ENCODE measurements around the gene NELFB.

Gene NELFB

DNA sequence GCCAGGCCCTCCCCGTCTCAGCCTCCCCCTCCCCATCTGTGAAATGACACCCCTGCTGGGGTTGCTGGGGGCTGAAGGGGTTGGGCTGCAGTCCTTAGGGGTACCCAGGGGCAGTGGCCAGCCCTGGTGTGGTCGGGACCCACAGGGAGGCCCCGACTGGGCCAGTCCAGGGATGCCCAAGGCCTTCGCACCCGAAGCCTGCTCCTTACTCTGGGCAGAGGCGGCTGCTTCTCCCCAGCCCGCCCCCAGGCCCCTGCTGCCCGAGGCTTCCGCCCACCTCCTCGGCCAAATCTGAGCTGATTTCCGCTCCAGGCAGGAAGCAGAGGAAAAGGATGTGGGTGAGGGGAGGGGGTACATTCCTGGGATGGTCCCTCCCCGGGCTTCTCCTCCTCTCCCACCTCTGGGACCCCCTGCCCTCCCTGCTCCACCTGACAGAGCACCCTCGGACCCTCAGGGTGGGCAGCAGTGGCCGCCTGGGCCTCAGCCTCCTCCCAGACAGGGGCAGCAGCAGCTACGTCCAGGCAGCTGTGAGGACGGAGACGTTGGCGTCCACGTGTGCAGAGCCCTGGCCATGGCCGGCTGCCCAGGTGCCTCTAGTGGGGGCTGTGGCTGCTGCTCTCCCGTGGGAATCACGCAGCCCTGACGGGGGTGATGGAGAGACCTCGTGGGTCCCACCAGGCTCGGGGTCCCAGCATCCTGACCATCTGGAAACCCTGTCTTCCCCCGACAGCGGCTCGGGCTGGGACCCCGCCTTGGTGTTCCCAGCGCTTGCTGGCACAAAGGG lies 51.1 kb downstream of the NELFB start:
- no peak for DNase-seq (ENCODE audit: low read depth)
- TF ChIP-seq, protein P1, sequence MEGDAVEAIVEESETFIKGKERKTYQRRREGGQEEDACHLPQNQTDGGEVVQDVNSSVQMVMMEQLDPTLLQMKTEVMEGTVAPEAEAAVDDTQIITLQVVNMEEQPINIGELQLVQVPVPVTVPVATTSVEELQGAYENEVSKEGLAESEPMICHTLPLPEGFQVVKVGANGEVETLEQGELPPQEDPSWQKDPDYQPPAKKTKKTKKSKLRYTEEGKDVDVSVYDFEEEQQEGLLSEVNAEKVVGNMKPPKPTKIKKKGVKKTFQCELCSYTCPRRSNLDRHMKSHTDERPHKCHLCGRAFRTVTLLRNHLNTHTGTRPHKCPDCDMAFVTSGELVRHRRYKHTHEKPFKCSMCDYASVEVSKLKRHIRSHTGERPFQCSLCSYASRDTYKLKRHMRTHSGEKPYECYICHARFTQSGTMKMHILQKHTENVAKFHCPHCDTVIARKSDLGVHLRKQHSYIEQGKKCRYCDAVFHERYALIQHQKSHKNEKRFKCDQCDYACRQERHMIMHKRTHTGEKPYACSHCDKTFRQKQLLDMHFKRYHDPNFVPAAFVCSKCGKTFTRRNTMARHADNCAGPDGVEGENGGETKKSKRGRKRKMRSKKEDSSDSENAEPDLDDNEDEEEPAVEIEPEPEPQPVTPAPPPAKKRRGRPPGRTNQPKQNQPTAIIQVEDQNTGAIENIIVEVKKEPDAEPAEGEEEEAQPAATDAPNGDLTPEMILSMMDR (conservative IDR thresholded peaks at IDR 0.05; ENCODE audit: control insufficient read depth, insufficient read depth, low read depth, low read length), result no peak
- H3K4me3 ChIP-seq (ENCODE audit: control insufficient read depth, low read depth, low read length), result no peak overlapping the region

DNA sequence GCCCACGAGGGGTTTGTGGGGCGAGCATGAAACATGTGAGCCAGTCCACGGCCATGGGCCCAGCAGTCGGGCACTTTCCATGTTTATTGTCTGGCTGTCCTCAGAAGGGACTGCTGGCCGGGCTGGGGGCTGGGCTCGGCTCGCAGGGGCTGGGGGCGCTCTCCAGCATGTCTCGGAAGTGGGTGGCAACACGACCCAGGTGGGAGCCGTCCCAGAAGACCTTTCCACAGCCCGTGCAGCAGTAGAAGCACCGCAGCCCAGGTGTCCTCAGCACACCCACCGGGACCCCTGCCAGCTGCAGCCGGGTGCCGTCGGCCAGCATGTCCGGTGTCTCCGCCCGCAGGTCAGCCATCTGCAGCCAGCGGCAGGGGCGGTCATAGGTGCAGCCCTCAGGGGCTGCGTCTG lies 51.7 kb downstream of the NELFB start:
- TF ChIP-seq, protein P1 (conservative IDR thresholded peaks at IDR 0.05; ENCODE audit: control insufficient read depth, insufficient read depth, low read depth, low read length), result no peak
- no peak overlapping the region for H3K4me3 ChIP-seq (ENCODE audit: control insufficient read depth, low read depth, low read length)
- no peak for DNase-seq (ENCODE audit: low read depth)

DNA sequence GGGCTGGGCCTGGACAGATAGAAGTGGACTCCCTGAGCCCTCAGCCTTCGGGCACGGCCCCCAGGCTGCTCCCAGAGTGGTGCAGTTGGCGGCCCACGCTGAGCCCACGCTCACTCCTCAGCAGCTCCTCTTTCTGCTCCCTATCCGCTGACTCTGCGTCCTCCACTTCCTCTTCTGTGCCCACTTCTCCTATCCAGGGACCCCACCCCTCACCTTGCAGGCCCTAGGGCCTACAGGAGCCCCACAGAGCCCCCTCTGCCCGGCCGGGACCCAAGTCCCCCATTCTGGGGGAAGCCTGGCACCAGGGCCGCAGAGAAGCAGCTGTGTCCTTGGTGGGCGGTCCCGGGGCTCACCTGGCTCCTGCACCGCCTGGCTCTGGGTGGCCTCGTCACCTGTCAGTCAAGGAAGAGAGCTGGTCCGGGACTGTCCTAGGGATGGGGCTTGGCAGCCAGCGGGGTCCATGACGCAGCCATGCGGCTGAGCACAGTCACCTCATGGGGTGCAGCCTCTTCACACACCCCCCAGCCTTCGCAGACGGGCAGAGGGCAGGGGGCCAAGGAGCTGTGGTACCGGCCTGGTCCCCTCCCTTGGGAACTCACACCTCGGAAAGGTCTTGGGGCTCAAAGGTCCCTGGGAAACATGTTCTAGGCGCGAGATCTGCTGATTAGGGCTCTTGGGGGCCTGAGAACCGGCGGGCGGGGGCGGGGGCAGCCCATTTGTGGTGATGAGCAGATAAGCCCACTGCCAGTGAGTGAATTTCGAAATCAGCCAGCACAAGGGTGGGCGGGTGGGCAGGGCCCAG lies 52.3 kb downstream of the NELFB start:
- DNase-seq (ENCODE audit: low read depth), result no peak

DNA sequence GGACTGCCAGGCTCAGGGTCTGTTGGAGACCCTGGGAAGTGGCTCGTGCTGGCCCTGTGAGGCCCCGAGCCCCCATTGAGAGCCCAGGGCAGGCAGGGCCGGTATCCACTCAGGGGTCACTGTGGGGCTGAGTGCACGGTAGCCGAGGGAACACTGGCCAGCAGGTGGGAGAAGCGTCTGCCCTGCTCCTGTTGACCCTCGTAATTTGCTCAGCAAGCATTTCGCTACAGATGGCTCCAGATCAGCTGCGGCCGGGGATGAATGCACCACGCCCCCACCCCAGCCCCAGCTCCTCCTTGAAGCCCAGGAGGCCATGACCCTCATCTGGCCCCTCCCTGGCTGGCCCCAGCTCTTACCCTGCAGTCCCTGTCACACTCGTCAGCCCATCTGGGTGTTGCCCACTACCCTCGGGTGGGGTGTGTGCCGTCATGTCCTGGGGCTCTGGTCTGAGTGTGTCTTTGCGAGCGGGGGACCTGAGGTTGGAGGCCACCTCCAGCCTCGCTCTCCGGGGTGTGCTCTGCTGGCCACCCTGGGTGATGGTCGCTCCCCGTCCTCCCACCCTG lies 53.0 kb downstream of the NELFB start:
- TF ChIP-seq, protein P1 (conservative IDR thresholded peaks at IDR 0.05; ENCODE audit: control insufficient read depth, insufficient read depth, low read depth, low read length), result no peak
- no peak for DNase-seq (ENCODE audit: low read depth)
- no peak overlapping the region for H3K4me3 ChIP-seq (ENCODE audit: control insufficient read depth, low read depth, low read length)

More for the DNA sequence above, 52.3 kb downstream of the NELFB start:
- H3K4me3 ChIP-seq (ENCODE audit: control insufficient read depth, low read depth, low read length), result no peak overlapping the region
- TF ChIP-seq, protein P1 (conservative IDR thresholded peaks at IDR 0.05; ENCODE audit: control insufficient read depth, insufficient read depth, low read depth, low read length), result no peak

DNA sequence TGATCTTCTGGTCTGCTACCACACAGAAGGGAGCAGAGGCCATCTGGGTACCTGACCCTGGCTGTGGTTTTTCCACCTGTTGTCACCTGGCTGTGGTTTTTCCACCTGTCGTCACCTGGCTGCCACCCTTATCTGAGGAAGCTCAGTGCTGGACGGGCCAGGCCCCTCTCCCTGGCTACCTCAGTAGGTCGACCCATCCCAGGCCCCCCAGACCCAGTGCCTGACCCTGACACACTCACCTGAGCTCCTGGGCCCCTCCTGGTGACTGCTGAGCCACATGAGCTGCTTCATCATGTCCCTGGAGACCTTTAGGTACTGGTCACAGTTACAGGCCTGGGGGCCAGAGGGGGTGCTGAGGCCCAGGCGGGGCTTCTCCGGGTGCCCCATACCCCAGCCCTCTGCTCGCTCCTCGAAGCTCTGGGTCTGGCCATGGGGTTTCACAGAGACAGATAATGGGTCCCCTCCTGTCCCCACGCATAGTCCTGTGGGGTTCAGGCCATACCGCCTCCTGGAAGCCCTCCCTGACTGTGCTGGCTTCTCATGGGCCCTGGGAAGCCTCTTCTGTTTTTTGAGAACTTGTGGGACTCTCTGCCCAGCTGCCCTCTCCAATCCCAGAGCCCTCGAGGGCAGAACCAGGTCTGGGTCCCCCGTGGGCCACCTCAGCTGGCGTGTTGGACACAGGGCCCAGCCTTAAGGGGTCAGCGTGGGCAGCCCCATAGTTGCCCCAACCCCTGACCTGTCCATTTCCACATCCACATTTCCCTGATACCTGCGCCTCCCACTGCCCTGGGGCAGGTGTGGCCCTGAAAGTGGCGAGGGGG lies 54.5 kb downstream of the NELFB start:
- TF ChIP-seq, protein P1 (conservative IDR thresholded peaks at IDR 0.05; ENCODE audit: control insufficient read depth, insufficient read depth, low read depth, low read length), result no peak
- H3K4me3 ChIP-seq (ENCODE audit: control insufficient read depth, low read depth, low read length), result no peak overlapping the region
- DNase-seq (ENCODE audit: low read depth), result no peak

All from fibroblast of mammary gland (primary cell).